ENCODE data around the gene SIRT5. TPM values are rescaled to one million over a fixed set of nuclear protein-coding genes. Genes with fewer than 3 reads are reported as not detected.

The SIRT5 gene
- total and polyA plus RNA-seq, 2 experiments from 2014 or later = 9.8 to 13.1 TPM

- no peak overlapping the region for H2AFZ ChIP-seq
- H3K27ac ChIP-seq (ENCODE audit: low read depth) = no peak overlapping the region
- H3K9me3 Mint-ChIP-seq = no peaks in the 10 kb centered on the region
- H3K79me2 ChIP-seq (replicated peaks; ENCODE audit: insufficient read depth) = no peaks in the 10 kb centered on the region
- H3K27me3 ChIP-seq (ENCODE audit: insufficient read depth) = no peaks in the 10 kb centered on the region
- no peak for DNase-seq (ENCODE audit: low spot score)
- no peaks in the 10 kb centered on the region for H3K36me3 ChIP-seq (ENCODE audit: insufficient read depth)
- no peaks in the 10 kb centered on the region for H4K20me1 ChIP-seq (replicated peaks; ENCODE audit: insufficient read depth)
- H3K4me3 Mint-ChIP-seq = no peak overlapping the region
- no peak for ATAC-seq
- no peak overlapping the region for H3K27ac Mint-ChIP-seq
- no peaks in the 10 kb centered on the region for H3F3A ChIP-seq (replicated peaks; ENCODE audit: low read depth)
- H3K4me3 ChIP-seq = no peak overlapping the region
- TF ChIP-seq EZH2phosphoT487 (IDR thresholded peaks at IDR 0.05; ENCODE audit: unreplicated experiment) = no peak
- TF ChIP-seq STAT1 (IDR thresholded peaks at IDR 0.05; ENCODE audit: unreplicated experiment) = no peak
- TF ChIP-seq JUNB (IDR thresholded peaks at IDR 0.05; ENCODE audit: unreplicated experiment) = no peak
- TF ChIP-seq, protein P1, sequence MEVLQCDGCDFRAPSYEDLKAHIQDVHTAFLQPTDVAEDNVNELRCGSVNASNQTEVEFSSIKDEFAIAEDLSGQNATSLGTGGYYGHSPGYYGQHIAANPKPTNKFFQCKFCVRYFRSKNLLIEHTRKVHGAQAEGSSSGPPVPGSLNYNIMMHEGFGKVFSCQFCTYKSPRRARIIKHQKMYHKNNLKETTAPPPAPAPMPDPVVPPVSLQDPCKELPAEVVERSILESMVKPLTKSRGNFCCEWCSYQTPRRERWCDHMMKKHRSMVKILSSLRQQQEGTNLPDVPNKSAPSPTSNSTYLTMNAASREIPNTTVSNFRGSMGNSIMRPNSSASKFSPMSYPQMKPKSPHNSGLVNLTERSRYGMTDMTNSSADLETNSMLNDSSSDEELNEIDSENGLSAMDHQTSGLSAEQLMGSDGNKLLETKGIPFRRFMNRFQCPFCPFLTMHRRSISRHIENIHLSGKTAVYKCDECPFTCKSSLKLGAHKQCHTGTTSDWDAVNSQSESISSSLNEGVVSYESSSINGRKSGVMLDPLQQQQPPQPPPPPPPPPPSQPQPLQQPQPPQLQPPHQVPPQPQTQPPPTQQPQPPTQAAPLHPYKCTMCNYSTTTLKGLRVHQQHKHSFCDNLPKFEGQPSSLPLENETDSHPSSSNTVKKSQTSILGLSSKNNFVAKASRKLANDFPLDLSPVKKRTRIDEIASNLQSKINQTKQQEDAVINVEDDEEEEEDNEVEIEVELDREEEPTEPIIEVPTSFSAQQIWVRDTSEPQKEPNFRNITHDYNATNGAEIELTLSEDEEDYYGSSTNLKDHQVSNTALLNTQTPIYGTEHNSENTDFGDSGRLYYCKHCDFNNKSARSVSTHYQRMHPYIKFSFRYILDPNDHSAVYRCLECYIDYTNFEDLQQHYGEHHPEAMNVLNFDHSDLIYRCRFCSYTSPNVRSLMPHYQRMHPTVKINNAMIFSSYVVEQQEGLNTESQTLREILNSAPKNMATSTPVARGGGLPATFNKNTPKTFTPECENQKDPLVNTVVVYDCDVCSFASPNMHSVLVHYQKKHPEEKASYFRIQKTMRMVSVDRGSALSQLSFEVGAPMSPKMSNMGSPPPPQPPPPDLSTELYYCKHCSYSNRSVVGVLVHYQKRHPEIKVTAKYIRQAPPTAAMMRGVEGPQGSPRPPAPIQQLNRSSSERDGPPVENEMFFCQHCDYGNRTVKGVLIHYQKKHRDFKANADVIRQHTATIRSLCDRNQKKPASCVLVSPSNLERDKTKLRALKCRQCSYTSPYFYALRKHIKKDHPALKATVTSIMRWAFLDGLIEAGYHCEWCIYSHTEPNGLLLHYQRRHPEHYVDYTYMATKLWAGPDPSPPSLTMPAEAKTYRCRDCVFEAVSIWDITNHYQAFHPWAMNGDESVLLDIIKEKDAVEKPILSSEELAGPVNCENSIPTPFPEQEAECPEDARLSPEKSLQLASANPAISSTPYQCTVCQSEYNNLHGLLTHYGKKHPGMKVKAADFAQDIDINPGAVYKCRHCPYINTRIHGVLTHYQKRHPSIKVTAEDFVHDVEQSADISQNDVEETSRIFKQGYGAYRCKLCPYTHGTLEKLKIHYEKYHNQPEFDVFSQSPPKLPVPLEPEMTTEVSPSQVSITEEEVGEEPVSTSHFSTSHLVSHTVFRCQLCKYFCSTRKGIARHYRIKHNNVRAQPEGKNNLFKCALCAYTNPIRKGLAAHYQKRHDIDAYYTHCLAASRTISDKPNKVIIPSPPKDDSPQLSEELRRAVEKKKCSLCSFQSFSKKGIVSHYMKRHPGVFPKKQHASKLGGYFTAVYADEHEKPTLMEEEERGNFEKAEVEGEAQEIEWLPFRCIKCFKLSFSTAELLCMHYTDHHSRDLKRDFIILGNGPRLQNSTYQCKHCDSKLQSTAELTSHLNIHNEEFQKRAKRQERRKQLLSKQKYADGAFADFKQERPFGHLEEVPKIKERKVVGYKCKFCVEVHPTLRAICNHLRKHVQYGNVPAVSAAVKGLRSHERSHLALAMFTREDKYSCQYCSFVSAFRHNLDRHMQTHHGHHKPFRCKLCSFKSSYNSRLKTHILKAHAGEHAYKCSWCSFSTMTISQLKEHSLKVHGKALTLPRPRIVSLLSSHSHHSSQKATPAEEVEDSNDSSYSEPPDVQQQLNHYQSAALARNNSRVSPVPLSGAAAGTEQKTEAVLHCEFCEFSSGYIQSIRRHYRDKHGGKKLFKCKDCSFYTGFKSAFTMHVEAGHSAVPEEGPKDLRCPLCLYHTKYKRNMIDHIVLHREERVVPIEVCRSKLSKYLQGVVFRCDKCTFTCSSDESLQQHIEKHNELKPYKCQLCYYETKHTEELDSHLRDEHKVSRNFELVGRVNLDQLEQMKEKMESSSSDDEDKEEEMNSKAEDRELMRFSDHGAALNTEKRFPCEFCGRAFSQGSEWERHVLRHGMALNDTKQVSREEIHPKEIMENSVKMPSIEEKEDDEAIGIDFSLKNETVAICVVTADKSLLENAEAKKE (CRISPR knock-in tag; IDR thresholded peaks at IDR 0.05) = no peak
- TF ChIP-seq ETS1 (IDR thresholded peaks at IDR 0.05) = no peak
- no peak for TF ChIP-seq ZNF114 (CRISPR knock-in tag; IDR thresholded peaks at IDR 0.05)
- TF ChIP-seq, protein P2, sequence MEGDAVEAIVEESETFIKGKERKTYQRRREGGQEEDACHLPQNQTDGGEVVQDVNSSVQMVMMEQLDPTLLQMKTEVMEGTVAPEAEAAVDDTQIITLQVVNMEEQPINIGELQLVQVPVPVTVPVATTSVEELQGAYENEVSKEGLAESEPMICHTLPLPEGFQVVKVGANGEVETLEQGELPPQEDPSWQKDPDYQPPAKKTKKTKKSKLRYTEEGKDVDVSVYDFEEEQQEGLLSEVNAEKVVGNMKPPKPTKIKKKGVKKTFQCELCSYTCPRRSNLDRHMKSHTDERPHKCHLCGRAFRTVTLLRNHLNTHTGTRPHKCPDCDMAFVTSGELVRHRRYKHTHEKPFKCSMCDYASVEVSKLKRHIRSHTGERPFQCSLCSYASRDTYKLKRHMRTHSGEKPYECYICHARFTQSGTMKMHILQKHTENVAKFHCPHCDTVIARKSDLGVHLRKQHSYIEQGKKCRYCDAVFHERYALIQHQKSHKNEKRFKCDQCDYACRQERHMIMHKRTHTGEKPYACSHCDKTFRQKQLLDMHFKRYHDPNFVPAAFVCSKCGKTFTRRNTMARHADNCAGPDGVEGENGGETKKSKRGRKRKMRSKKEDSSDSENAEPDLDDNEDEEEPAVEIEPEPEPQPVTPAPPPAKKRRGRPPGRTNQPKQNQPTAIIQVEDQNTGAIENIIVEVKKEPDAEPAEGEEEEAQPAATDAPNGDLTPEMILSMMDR (conservative IDR thresholded peaks at IDR 0.05; ENCODE audit: low read depth in 2 of 2) = no peak
- TF ChIP-seq CREB1 (CRISPR knock-in tag; IDR thresholded peaks at IDR 0.05; ENCODE audit: low read depth) = no peak
- TF ChIP-seq ZNF331 (CRISPR knock-in tag; IDR thresholded peaks at IDR 0.05; ENCODE audit: low read depth) = no peak
- TF ChIP-seq EZH2 (IDR thresholded peaks at IDR 0.05; ENCODE audit: low read depth, unreplicated experiment) = no peak
- no peak for TF ChIP-seq POLR2AphosphoS5 (IDR thresholded peaks at IDR 0.05; ENCODE audit: low read depth)
- no peak for TF ChIP-seq NANOG (IDR thresholded peaks at IDR 0.05; ENCODE audit: borderline replicate concordance)
- no peak for TF ChIP-seq REST (IDR thresholded peaks at IDR 0.05; ENCODE audit: unreplicated experiment)
- no peaks in the 10 kb centered on the region for H3K9me2 ChIP-seq (ENCODE audit: insufficient read depth)
- peaks cover 4% of the 10 kb centered on the region; the same call in 2 of the 3 replicates for H3K36me3 Mint-ChIP-seq (ENCODE audit: low read depth)
- H3K4me1 Mint-ChIP-seq = no peaks in the 10 kb centered on the region
- no peaks in the 10 kb centered on the region for H3K27me3 Mint-ChIP-seq (ENCODE audit: insufficient read depth, low read depth, poor library complexity)
- no peaks in the 10 kb centered on the region for H3K4me1 ChIP-seq (ENCODE audit: insufficient read depth)
- no peak overlapping the region for H3K4me2 ChIP-seq
These were observed 74.4 kb downstream of the SIRT5 start for GRCh38 chr6:13648850-13649249.

All from GM23338 (cell line).